ENCODE measurements around the gene MIS18A.
"Not testable (repeated sequence)": the region's sequence is repeated elsewhere in the genome, so short reads cannot be mapped to it uniquely, and the experiment has no call there.

Gene MIS18A

GRCh38 chr21:32304998-32305397 is 26.1 kb upstream of the MIS18A start:
- no peak for DNase-seq (ENCODE audit: low read depth)

GRCh38 chr21:32303385-32303784 is 24.5 kb upstream of the MIS18A start:
- DNase-seq (ENCODE audit: low read depth), result no peak

- no peak for DNase-seq (ENCODE audit: low read depth)
These were observed 23.7 kb upstream of the MIS18A start for GRCh38 chr21:32302560-32302959.

- no peak for DNase-seq (ENCODE audit: low read depth)
These were observed 22.7 kb upstream of the MIS18A start for GRCh38 chr21:32301596-32301995.

GRCh38 chr21:32300117-32300681 is 21.4 kb upstream of the MIS18A start:
- DNase-seq (ENCODE audit: low read depth), result no peak

GRCh38 chr21:32299695-32300094 is 20.8 kb upstream of the MIS18A start:
- no peak for DNase-seq (ENCODE audit: low read depth)

- no peak for DNase-seq (ENCODE audit: low read depth)
These were observed 19.8 kb upstream of the MIS18A start, which contains the start of gene MRAP for GRCh38 chr21:32298658-32299081. Gene MRAP (plus strand): TSS chr21:32298855. CDS start chr21:32298972, 117 bp downstream.

- no peak for DNase-seq (ENCODE audit: low read depth)
These were observed 19.3 kb upstream of the MIS18A start for GRCh38 chr21:32298148-32298559.

GRCh38 chr21:32297449-32297848 is 18.6 kb upstream of the MIS18A start:
- DNase-seq (ENCODE audit: low read depth), result no peak

GRCh38 chr21:32285476-32285875 is 6.6 kb upstream of the MIS18A start:
- DNase-seq (ENCODE audit: low read depth), result no peak

GRCh38 chr21:32282992-32283391 is 4.1 kb upstream of the MIS18A start:
- no peak for DNase-seq (ENCODE audit: low read depth)

GRCh38 chr21:32281531-32281930 is 2.7 kb upstream of the MIS18A start:
- no peak for DNase-seq (ENCODE audit: low read depth)

GRCh38 chr21:32279377-32279680 is 480 bp upstream of the MIS18A start:
- no peak for DNase-seq (ENCODE audit: low read depth)

- DNase-seq (ENCODE audit: low read depth), result no peak
These were observed 746 bp downstream of the MIS18A start for GRCh38 chr21:32278103-32278502.

- no peak for DNase-seq (ENCODE audit: low read depth)
These were observed 2.2 kb downstream of the MIS18A start for GRCh38 chr21:32276671-32277070.

GRCh38 chr21:32270748-32271147 is 8.1 kb downstream of the MIS18A start:
- DNase-seq (ENCODE audit: low read depth), result no peak

GRCh38 chr21:32265321-32265720 is 13.5 kb downstream of the MIS18A start:
- not testable (repeated sequence) for DNase-seq (ENCODE audit: low read depth)

GRCh38 chr21:32261929-32262328 is 16.9 kb downstream of the MIS18A start:
- no peak for DNase-seq (ENCODE audit: low read depth)

- DNase-seq (ENCODE audit: low read depth), result no peak
These were observed 18.7 kb downstream of the MIS18A start for GRCh38 chr21:32260130-32260529.

- DNase-seq (ENCODE audit: low read depth), result not testable (repeated sequence)
These were observed 20.1 kb downstream of the MIS18A start for GRCh38 chr21:32258786-32259048.

- no peak for DNase-seq (ENCODE audit: low read depth)
These were observed 20.7 kb downstream of the MIS18A start for GRCh38 chr21:32257962-32258785.

- no peak for DNase-seq (ENCODE audit: low read depth)
These were observed 21.8 kb downstream of the MIS18A start for GRCh38 chr21:32256873-32257620.

GRCh38 chr21:32256251-32256650 is 22.6 kb downstream of the MIS18A start:
- no peak for DNase-seq (ENCODE audit: low read depth)
